Raji (cell line): ENCODE measurements around the gene PPM1M.

Source experiments
- POLR2A ChIP-seq: IDR thresholded peaks from 2 replicates; pipeline ENCODE4 v1.6.1; 2011; ENCODE audit warnings: low read depth, low read length, control low read depth; ENCODE audit not compliant: insufficient read depth

The PPM1M gene

DNA sequence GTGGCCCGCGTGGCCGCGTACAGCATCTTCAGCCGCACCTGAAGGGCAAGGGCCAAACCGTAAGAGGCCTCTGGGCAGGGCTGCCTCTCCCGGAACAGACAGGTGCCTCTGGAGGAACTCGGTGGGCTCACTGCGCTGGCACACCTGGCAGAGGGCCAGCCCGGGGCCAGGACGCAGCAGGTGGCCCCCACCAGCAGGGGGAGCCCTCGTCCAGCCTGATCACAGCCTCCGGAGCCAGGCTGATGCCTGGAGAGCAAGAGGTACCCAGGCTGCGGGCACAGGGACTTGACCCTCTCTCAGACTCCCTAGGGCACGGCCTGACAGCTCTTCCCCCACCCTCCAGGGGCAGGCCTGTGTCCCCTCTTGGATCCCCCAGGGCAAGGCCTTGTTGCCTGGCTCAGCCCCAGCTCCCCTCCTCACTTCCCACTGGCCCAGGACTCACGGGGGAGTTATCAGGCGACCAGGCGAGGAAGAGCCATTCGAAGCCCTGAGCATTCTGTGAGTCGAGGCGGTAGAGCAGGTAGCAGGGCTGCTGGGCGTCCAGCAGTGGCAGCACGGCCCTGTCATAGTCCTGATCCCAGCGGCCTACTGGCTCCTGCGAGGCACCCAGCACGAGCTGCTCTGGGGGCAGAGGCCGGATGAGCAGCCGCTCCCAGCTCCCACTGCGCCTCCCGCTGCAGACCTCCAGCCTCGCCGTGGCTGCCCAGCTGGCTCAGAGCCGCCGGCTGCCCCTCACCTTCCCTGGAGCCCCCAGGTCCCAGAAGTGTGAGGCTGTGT lies 13.9 kb upstream of the PPM1M start:
- TF ChIP-seq POLR2A, result no peak

DNA sequence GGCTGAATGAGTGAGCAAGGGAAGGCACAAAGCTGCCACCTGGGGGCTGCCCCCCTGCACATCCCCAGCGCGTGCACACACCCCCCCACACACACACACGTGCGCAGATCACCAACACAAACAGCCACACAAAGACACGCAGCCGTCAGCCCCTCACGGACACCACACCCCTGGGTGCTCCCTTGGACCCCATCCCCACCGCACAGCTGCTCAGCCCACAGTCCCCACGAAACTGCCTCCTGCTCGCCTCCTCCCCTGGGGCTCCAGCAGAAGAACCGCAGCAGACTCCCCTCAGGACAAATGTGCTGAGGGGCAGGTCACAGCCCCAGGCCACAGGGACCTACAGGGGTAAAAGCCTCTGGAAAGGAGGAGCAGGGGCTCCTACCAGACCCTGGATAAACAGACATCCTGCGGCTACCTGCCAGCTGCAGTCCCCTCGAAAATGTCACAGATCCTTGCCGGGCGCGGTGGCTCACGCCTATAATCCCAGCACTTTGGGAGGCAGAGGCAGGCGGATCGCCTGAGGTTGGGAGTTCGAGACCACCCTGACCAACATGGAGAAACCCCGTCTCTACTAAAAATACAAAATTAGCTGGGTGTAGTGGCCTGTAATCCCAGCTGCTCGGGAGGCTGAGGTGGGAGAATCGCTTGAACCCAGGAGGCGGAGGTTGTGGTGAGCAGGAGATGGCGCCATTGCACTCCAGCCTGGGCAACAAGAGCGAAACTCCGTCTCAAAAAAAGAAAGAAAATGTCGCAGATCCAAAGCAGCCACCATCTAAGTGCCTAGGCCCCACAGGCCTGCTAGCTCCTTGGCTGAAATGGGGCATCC lies 13.1 kb upstream of the PPM1M start:
- no peak for TF ChIP-seq POLR2A

- TF ChIP-seq POLR2A, result no peak
These were observed 12.4 kb upstream of the PPM1M start for GRCh38 chr3:52233108-52233591.

- no peak for TF ChIP-seq POLR2A
These were observed 11.6 kb upstream of the PPM1M start for GRCh38 chr3:52233968-52234367.

GRCh38 chr3:52234516-52235447 lies 10.8 kb upstream of the PPM1M start:
- no peak for TF ChIP-seq POLR2A

- no peak for TF ChIP-seq POLR2A
These were observed 9.1 kb upstream of the PPM1M start for GRCh38 chr3:52236424-52236886.

DNA sequence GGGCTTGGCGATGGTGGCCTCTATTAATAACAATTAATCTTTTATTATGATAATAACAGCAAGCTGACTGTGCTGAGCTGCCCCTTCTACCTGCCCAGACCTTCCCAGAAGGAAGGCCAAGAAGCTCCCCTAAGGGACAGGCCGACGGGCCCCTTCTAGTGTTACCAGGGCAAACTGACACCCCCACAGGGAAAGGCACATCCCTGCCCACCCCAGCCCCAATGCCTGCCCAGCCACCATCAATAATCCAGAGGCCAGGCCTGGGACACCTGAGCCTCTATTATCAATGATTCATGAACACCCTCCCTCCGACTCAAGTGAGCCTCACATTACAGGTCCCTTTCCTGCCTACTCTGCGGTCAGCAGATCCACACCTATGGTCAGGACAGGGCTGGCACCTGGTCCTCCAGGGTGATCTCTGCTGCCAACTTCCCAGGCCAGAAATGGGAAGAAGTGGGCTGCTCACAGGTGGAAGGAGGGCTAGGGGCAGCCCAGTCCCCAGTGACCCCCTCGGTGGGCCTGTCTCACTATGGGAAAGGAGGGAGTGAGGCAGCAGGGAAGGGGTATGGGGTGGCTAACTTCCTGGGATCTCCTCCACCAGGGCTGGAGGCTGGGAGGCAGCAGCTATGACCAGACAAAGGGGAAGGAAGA lies 8.4 kb upstream of the PPM1M start:
- TF ChIP-seq POLR2A, result no peak

DNA sequence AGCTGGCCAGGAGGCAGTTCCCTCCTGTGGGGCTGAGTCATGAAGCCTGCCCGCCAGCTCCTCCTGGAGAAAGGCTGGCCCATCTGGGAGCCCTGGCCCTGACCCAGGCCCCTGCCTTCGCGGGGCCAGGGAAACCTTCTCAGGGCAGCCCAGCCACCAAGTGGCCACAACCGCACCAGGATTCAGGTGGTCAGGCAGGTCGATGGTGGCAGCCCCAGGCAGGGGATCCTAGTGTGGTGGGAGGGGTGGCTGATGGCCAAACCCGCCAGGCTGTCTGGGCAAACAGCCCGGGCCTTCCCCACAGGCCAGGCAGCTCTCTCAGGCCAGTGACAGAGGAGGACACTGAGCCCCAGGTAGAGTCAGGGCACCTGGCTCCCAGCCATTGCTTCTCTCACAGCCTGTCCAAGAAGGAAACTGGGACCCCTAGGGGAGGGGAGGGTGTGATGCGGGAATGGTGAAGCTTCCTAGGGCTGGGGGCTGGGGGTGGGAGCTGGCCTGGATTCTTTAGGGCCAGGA lies 7.8 kb upstream of the PPM1M start:
- no peak for TF ChIP-seq POLR2A

DNA sequence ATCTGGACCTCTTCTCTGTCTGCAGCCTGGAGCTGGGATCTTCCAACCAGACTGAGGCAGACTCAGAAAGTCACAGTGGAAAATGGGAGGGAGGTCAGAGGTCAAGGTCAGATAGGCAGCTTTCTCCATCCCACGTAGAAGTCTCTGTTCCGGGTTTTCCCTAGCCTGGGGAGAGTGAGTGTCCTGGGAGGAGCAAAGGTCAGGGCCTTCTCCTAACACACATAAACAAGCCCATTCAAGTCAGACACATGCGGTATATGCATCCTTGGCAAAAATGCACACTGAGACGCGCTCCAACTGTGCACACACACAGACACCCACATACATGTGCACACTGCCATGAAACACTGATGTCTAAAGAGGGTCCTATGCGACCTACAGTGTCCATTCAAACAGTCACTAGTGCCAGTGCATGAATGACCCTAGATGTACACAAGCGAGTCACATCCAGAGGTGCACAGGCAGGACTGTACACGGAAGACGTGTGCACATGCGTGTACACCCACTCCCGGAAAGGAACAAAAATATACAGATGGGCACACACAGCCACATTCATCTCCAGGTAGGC lies 7.3 kb upstream of the PPM1M start:
- no peak for TF ChIP-seq POLR2A

DNA sequence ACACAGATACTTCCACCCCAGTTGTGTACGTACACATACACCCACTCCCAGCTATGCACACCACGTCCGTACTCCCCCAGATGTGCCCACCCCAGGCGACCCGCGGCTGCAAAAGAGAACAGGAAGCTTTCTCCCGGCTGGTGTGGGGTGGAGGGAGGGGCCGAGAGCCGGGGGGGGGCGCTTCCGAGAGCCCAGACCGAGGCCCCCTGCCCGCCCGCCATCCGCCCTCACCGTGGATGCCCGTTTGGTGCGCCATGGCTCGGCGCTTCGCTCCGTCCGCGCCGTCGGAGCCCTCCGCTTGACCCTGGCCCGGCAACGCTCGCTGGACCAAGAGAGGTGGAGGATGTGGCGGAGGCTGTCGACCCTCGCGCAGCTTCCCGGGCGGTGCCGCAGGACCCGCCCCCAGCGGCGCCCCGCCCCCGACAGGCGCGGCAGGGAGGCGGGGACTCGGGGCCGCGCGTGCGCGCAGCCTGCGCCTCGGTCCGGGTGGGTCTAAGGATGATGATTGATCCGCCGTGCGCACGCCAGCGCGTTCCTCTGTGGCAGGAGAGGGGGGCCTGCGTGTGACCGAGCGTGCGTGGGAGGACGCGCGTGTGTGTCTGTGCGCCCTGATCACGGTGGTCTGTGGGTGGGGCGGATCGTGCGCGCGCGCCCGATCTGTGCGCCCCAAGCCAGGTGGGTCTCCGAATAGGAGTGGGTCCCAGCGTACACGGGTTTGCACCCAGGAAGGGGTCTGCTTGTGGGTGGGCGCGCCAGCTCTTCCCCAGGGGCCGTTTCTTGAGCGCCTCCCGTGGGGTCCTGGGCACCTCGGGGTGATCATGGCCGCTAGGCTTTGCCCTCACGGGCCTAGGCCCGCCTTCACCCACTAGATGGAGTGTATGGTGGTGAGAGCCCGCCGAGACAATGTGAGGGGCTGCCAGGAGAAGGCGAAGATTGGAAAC lies 6.5 kb upstream of the PPM1M start, which contains the start of gene TWF2:
TSS of gene TWF2 (minus strand) at position 398 of the 941 bp plus-strand sequence. CDS start at position 256, 142 bp downstream.
- TF ChIP-seq POLR2A, result peak; percentile 92

GRCh38 chr3:52240059-52240885 lies 5.3 kb upstream of the PPM1M start:
- TF ChIP-seq POLR2A, result peak; percentile 82

DNA sequence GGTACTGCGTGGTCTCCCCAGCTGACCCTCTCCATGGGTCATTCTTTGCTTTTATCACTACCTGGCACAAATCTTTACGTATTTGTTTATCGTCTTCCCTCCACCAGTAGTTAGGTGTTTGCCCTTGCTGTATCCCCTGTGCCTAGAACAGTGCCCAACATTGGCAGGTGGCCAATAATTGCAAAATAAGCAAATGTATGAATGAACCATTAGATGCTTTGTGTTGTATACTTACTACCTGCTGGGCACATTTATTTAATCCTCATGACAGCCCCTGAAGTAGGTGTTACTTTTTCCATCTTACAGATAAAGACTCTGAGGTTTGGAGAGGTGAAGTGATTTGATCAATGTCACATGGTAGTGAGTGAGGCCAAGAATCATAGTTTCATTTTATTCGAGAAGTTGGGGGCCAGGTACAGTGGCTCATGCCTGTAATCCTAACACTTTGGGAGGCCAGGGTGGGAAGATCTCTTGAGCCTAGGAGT lies 4.6 kb upstream of the PPM1M start:
- no peak; the same call in 1 of the 2 replicates for TF ChIP-seq POLR2A
